Measurements from ENCODE around the gene IL11RA.
A peak's percentile ranks its signal among the peaks of the same experiment; 100 is the strongest.

IL11RA gene

GRCh38 chr9:34651876-34652601 is at the start of gene IL11RA:
TSS of gene IL11RA (plus strand) at chr9:34652185. CDS start at chr9:34655218, 3,033 bp downstream.
- peaks cover 46% of the 10 kb centered on the region for H3K4me1 ChIP-seq (ENCODE audit: control insufficient read depth, insufficient read depth, low read length)
- H3K36me3 ChIP-seq (ENCODE audit: control insufficient read depth, insufficient read depth, low read length) = peaks cover 15% of the 10 kb centered on the region
- H3K9ac ChIP-seq (ENCODE audit: low read length) = peak within 1 kb of the TSS; percentile 19
- peak within 1 kb of the TSS; percentile 48 for H3K4me3 ChIP-seq (ENCODE audit: low read length)
- peak within 1 kb of the TSS; percentile 93 for H3K27ac ChIP-seq (ENCODE audit: low read depth, low read length)
- no peaks in the 10 kb centered on the region for H3K27me3 ChIP-seq (ENCODE audit: control insufficient read depth, insufficient read depth, low read length)

DNA sequence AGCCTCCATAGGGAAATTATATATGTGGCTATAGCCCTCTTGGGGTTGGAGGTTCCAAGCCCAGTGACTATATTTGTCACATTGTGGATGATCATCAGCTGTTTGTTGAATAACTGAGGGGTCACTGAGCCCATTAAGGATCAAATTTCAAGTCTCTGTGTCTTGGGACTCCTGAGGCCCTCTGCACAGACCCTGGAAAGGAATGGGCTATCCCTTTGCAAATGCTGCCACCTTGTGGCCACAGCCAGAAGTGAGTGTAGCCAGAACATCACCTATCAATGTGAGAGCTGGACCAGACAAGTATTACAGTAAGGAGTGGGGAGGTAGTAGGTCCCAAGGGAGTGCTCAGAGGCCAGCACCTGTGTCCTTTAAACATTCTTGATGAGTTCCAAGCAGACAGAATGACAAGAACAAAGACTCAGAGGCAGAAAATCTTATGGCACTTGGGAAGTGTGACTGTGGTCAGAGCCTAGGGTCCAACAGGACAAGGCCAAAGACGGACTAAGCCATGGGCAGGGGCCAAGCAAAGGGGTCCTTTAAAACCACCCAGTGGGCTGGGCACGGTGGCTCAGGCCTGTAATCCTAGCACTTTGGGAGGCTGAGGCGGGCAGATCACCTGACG is 48.3 kb upstream of the IL11RA start:
- Histone ChIP-seq H3K36me3 (ENCODE audit: control insufficient read depth, insufficient read depth, low read length) (no peaks in the 10 kb centered on the region), H3K4me3 (ENCODE audit: low read length) (no peak overlapping the region), H3K9ac (ENCODE audit: low read length) (no peak overlapping the region), H3K4me1 (ENCODE audit: control insufficient read depth, insufficient read depth, low read length) (no peaks in the 10 kb centered on the region), H3K27me3 (ENCODE audit: control insufficient read depth, insufficient read depth, low read length) (no peaks in the 10 kb centered on the region), H3K27ac (ENCODE audit: low read depth, low read length) (no peak overlapping the region)

DNA sequence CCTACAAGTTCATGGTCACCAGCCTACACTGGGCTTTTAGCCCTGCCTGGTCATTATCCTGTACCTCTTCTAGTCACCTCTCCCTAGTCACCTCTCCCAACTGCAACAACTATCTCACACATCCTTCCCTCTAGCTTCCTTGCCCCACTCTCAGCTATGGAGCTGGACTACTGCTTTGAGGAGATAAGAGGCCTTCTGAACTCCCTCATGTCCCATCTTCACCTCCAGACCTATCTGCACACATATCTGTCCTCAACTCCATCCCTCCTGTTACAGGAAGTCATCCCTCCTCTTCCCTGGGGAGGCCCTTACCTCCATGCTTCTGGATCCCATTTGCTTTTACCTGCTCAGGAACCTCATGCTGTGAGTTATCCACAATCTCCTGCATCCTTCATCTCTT is 45.8 kb upstream of the IL11RA start:
- Histone ChIP-seq H3K4me1 (ENCODE audit: control insufficient read depth, insufficient read depth, low read length) (no peaks in the 10 kb centered on the region), H3K36me3 (ENCODE audit: control insufficient read depth, insufficient read depth, low read length) (no peaks in the 10 kb centered on the region), H3K4me3 (ENCODE audit: low read length) (no peak overlapping the region), H3K27ac (ENCODE audit: low read depth, low read length) (no peak overlapping the region), H3K9ac (ENCODE audit: low read length) (no peak overlapping the region), H3K27me3 (ENCODE audit: control insufficient read depth, insufficient read depth, low read length) (no peaks in the 10 kb centered on the region)

DNA sequence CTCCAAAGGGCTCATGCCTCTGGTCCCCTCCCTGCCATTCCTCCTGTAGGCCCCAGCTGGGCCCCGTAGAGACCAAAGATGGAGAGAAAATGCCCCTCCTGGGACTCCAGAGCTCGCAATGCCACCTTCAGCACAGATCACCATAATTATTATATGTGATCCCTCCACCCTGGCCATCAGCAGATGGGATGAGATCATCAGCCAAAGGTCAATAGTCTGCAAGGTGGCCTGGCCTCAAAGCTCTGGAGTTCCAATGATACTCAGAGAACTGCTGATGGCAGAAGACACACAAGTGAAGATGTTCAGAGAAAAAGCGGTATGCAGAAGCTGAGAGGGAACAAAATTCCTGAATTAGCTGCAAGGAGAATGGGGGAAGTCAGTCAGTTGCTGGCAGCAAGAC is 45.1 kb upstream of the IL11RA start:
- Histone ChIP-seq H3K4me1 (ENCODE audit: control insufficient read depth, insufficient read depth, low read length) (no peaks in the 10 kb centered on the region), H3K4me3 (ENCODE audit: low read length) (no peak overlapping the region), H3K36me3 (ENCODE audit: control insufficient read depth, insufficient read depth, low read length) (no peaks in the 10 kb centered on the region), H3K27me3 (ENCODE audit: control insufficient read depth, insufficient read depth, low read length) (no peaks in the 10 kb centered on the region), H3K9ac (ENCODE audit: low read length) (no peak overlapping the region), H3K27ac (ENCODE audit: low read depth, low read length) (no peak overlapping the region)

DNA sequence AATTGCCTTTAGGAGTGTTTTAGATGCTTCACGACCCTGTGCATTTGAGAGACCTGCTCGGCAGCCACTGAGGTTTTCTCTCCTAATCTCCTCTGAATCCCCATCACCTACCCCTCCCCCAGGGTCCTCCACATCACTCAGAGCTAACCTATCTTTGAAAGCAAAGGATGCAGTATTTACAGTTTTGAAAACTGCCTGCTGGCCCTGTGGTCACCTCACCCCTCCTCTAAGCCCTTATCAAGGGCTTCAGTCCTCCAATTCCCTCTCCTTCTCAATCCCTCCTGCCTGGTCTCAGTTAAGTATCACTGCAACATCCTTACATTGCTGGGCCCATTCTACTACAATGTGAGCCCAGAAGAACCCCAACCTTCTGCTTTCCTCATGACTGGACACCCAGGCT is 44.7 kb upstream of the IL11RA start:
- Histone ChIP-seq H3K9ac (ENCODE audit: low read length) (no peak overlapping the region), H3K36me3 (ENCODE audit: control insufficient read depth, insufficient read depth, low read length) (no peaks in the 10 kb centered on the region), H3K27me3 (ENCODE audit: control insufficient read depth, insufficient read depth, low read length) (no peaks in the 10 kb centered on the region), H3K27ac (ENCODE audit: low read depth, low read length) (no peak overlapping the region), H3K4me3 (ENCODE audit: low read length) (no peak overlapping the region), H3K4me1 (ENCODE audit: control insufficient read depth, insufficient read depth, low read length) (peaks cover 2% of the 10 kb centered on the region)

DNA sequence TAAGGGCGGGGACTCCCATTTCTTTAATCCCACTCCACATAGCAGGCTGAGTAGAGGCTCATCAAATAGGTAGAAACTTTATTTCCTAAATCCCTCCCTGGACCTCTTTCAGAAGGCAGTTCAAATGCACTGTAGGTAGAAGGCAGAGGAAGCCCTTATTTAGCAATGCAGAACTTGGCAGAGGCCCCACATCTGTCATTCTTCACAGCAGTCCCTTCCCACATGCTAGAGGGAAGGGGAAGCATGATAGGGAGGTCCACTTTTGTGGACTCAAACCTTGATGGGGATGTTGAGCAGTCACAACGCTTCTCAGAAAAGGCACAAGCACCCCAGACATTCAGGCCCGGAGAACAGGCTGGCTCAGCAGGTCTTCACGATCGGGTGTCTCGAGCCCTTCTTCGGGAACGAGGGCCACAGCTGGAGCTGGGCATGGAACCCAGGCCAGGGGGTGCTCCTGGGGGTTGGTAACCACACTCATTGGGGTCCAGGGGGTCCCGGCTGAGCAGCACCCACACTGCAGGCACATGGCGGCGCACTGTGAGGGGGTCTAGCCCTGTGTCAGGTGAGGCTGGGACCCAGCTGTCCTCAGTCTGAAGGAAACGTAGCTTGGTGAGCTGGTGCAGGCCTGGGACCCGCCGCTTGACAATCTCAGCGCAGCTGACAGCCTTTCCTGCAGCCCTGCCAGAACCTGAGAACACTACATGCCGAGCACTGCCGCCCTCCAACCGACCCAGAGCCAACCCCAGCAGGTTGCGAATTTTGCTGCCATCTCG is 41.4 kb upstream of the IL11RA start:
- peak overlapping the region; percentile 83 for H3K4me3 ChIP-seq (ENCODE audit: low read length)
- peaks cover 8% of the 10 kb centered on the region for H3K36me3 ChIP-seq (ENCODE audit: control insufficient read depth, insufficient read depth, low read length)
- no peak overlapping the region for H3K9ac ChIP-seq (ENCODE audit: low read length)
- no peaks in the 10 kb centered on the region for H3K27me3 ChIP-seq (ENCODE audit: control insufficient read depth, insufficient read depth, low read length)
- H3K27ac ChIP-seq (ENCODE audit: low read depth, low read length) = no peak overlapping the region
- H3K4me1 ChIP-seq (ENCODE audit: control insufficient read depth, insufficient read depth, low read length) = peaks cover 6% of the 10 kb centered on the region

GRCh38 chr9:34611251-34611810 is 40.7 kb upstream of the IL11RA start:
- Histone ChIP-seq H3K4me1 (ENCODE audit: control insufficient read depth, insufficient read depth, low read length) (peaks cover 6% of the 10 kb centered on the region), H3K27me3 (ENCODE audit: control insufficient read depth, insufficient read depth, low read length) (no peaks in the 10 kb centered on the region), H3K4me3 (ENCODE audit: low read length) (peak overlapping the region; percentile 83), H3K27ac (ENCODE audit: low read depth, low read length) (peak overlapping the region; percentile 82), H3K9ac (ENCODE audit: low read length) (peak overlapping the region; percentile 83), H3K36me3 (ENCODE audit: control insufficient read depth, insufficient read depth, low read length) (peaks cover 13% of the 10 kb centered on the region)

DNA sequence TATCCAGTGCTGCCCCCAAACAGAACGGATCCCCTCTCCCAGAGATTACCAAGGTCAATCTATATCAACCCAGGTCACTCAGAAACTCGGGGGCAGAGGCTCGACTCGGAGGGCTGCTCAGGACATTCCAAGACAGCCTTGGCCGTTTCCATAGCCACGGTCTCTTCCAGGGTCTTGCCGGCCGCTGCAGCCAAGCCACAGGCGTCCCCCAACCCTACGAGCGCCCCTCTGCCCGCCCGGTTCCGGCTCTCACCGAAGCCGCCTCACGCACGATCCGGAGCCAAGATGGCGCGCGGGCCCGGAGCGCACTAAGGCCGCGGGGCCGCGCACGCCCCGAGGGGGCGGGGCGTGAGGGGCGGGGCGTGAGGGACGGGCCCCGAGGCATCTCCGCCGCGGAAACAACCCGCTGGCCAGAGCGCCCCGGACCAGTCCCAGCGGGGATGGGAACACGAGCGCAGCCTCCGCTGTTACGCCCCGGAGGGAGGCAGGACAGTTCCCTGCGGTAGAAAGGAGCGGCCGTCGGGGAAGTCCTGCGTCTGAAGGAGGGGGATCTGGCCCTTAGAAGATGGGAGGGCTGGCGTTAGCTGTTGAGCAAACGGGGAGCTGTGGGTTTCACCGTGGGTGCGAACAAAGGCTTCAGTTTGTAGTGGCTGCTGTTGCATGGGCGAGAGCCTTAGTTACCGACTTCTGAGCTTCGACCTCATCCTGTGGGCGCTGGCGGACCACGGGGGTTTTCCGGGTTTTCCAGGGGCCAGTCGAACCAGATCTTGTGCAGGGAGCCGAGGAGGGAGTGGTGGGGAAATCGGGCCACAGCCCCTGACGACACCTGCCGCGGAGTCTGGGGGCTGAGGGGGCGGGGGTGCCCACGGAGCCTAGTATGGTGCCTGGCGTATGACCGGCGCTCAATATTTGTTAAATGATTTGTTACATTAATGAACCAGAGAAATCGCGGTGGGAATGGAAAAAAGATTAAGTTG is 39.9 kb upstream of the IL11RA start, which contains the start of gene RPP25L:
TSS of gene RPP25L (minus strand) at position 287 of the 977 bp plus-strand sequence. CDS start 801 bp downstream, outside the sequence.
- no peaks in the 10 kb centered on the region for H3K27me3 ChIP-seq (ENCODE audit: control insufficient read depth, insufficient read depth, low read length)

GRCh38 chr9:34612788-34613390 is 39.1 kb upstream of the IL11RA start:
- peak overlapping the region; percentile 93 for H3K4me3 ChIP-seq (ENCODE audit: low read length)
- no peak overlapping the region for H3K9ac ChIP-seq (ENCODE audit: low read length)
- H3K36me3 ChIP-seq (ENCODE audit: control insufficient read depth, insufficient read depth, low read length) = peaks cover 27% of the 10 kb centered on the region
- peaks cover 6% of the 10 kb centered on the region for H3K4me1 ChIP-seq (ENCODE audit: control insufficient read depth, insufficient read depth, low read length)
- peak overlapping the region; percentile 71 for H3K27ac ChIP-seq (ENCODE audit: low read depth, low read length)
- H3K27me3 ChIP-seq (ENCODE audit: control insufficient read depth, insufficient read depth, low read length) = no peaks in the 10 kb centered on the region

More for the DNA sequence above, 39.9 kb upstream of the IL11RA start, which contains the start of gene RPP25L:
- peak within 1 kb of the TSS; percentile 83 for H3K9ac ChIP-seq (ENCODE audit: low read length)
- H3K36me3 ChIP-seq (ENCODE audit: control insufficient read depth, insufficient read depth, low read length) = peaks cover 20% of the 10 kb centered on the region
- H3K4me1 ChIP-seq (ENCODE audit: control insufficient read depth, insufficient read depth, low read length) = peaks cover 6% of the 10 kb centered on the region
- H3K4me3 ChIP-seq (ENCODE audit: low read length) = peak within 1 kb of the TSS; percentile 93
- peak within 1 kb of the TSS; percentile 82 for H3K27ac ChIP-seq (ENCODE audit: low read depth, low read length)

- Histone ChIP-seq H3K4me1 (ENCODE audit: control insufficient read depth, insufficient read depth, low read length) (peaks cover 13% of the 10 kb centered on the region), H3K9ac (ENCODE audit: low read length) (no peak overlapping the region), H3K27ac (ENCODE audit: low read depth, low read length) (no peak overlapping the region), H3K36me3 (ENCODE audit: control insufficient read depth, insufficient read depth, low read length) (peaks cover 28% of the 10 kb centered on the region), H3K4me3 (ENCODE audit: low read length) (no peak overlapping the region), H3K27me3 (ENCODE audit: control insufficient read depth, insufficient read depth, low read length) (no peaks in the 10 kb centered on the region)
Measured at GRCh38 chr9:34615132-34615531, 36.9 kb upstream of the IL11RA start.
